ENCODE results near the gene BAZ2B.
"Not testable (repeated sequence)": the region's sequence is repeated elsewhere in the genome, so short reads cannot be mapped to it uniquely, and the experiment has no call there.

Gene BAZ2B

DNA sequence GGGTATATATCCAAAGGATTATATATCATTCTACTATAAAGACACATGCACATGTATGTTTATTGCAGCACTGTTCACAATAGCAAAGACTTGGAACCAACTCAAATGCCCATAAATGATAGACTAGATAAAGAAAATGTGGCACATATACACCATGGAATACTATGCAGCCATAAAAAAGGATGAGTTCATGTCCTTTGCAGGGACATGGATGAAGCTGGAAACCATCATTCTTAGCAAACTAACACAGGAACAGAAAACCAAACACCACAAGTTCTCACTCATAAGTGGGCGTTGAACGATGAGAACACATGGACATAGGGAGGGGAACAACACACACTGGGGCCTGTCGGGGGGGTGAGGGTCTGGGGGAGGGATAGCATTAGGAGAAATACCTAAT is 254.7 kb downstream of the BAZ2B start:
- H3K27ac ChIP-seq (ENCODE audit: low read length); H3K4me1 ChIP-seq (ENCODE audit: control insufficient read depth in 1 of 2, insufficient read depth in 2 of 2, low read length in 2 of 2); H3K9me3 ChIP-seq (ENCODE audit: control insufficient read depth in 1 of 2, low read length in 2 of 2); H3K27me3 ChIP-seq (ENCODE audit: low read depth, low read length); H3K4me3 ChIP-seq (ENCODE audit: low read depth in 1 of 2, low read length in 2 of 2): not testable (repeated sequence)
- H3K36me3 ChIP-seq (ENCODE audit: control insufficient read depth in 1 of 2, insufficient read depth in 2 of 2, low read length in 2 of 2), result peaks cover 37 to 50% of the 10 kb centered on the region in 2 donors

DNA sequence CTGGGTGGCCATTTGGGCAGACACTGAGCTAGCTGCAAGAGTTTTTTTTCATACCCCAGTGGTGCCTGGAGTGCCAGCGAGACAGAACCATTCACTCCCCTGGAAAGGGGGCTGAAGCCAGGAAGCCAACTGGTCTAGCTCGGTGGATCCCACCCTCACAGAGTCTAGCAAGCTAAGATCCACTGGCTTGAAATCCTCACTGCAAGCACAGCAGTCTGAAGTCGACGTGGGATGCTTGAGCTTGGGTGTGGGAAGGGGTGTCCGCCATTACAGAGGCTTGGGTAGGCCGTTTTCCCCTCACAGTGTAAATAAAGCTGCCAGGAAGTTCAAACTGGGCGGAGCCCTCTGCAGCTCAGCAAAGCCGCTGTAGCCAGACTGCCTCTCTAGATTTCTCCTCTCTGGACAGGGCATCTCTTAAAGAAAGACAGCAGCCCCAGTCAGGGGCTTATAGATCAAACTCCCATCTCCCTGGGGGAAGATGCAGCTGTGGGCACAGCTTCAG is 260.2 kb downstream of the BAZ2B start:
- H3K4me3 ChIP-seq (ENCODE audit: low read depth in 1 of 2, low read length in 2 of 2), result no peak overlapping the region
- H3K4me1 ChIP-seq (ENCODE audit: control insufficient read depth in 1 of 2, insufficient read depth in 2 of 2, low read length in 2 of 2), result no peaks in the 10 kb centered on the region
- H3K27ac ChIP-seq (ENCODE audit: low read length), result no peak overlapping the region
- H3K9me3 ChIP-seq (ENCODE audit: control insufficient read depth in 1 of 2, low read length in 2 of 2), result no peaks in the 10 kb centered on the region
- peaks cover 0 to 18% of the 10 kb centered on the region in 2 donors for H3K36me3 ChIP-seq (ENCODE audit: control insufficient read depth in 1 of 2, insufficient read depth in 2 of 2, low read length in 2 of 2)
- no peaks in the 10 kb centered on the region for H3K27me3 ChIP-seq (ENCODE audit: low read depth, low read length)

- Histone ChIP-seq H3K27ac (ENCODE audit: low read length) (no peak overlapping the region), H3K27me3 (ENCODE audit: low read depth, low read length) (no peaks in the 10 kb centered on the region), H3K9me3 (ENCODE audit: control insufficient read depth in 1 of 2, low read length in 2 of 2) (no peaks in the 10 kb centered on the region), H3K4me3 (ENCODE audit: low read depth in 1 of 2, low read length in 2 of 2) (no peak overlapping the region), H3K36me3 (ENCODE audit: control insufficient read depth in 1 of 2, insufficient read depth in 2 of 2, low read length in 2 of 2) (peaks cover 20 to 37% of the 10 kb centered on the region in 2 donors), H3K4me1 (ENCODE audit: control insufficient read depth in 1 of 2, insufficient read depth in 2 of 2, low read length in 2 of 2) (no peaks in the 10 kb centered on the region)
Measured at GRCh38 chr2:159351977-159352376, 264.4 kb downstream of the BAZ2B start.

GRCh38 chr2:159349674-159350299 is 266.6 kb downstream of the BAZ2B start:
- no peak overlapping the region for H3K27ac ChIP-seq (ENCODE audit: low read length)
- H3K36me3 ChIP-seq (ENCODE audit: control insufficient read depth in 1 of 2, insufficient read depth in 2 of 2, low read length in 2 of 2), result peaks cover 22 to 38% of the 10 kb centered on the region in 2 donors
- H3K27me3 ChIP-seq (ENCODE audit: low read depth, low read length), result no peaks in the 10 kb centered on the region
- no peak overlapping the region for H3K4me3 ChIP-seq (ENCODE audit: low read depth in 1 of 2, low read length in 2 of 2)
- no peaks in the 10 kb centered on the region for H3K4me1 ChIP-seq (ENCODE audit: control insufficient read depth in 1 of 2, insufficient read depth in 2 of 2, low read length in 2 of 2)
- no peaks in the 10 kb centered on the region for H3K9me3 ChIP-seq (ENCODE audit: control insufficient read depth in 1 of 2, low read length in 2 of 2)

DNA sequence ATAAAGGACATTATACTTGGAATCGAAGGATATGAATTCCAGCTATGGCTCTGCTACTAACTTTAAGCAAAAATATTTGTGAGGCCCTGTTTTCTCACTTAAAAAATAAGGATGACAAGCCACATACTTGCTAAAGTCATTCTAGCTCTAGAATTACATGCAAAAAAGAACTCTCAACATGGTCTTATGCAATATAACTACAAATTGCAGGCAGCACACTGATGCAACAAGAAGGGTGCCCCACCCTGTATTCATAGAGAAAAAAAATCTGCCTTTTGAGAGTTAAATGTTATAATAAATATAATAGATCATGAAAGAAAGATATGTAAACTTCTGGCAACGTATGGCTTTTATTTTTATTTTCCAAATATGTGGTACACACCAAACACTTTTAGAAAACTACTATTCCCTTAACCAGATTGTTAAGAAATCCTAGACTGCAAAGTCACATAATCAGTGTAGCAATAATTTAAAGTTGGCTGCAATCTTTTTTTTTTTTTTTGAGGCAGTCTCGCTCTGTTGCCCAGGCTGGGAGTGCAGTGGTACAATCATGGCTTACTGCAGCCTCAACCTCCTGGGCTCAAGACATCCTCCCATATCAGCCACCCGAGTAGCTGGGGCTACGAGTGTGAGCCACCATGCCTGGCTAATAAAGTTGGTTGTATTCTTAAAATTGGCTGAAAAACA is 289.6 kb downstream of the BAZ2B start:
- no peak overlapping the region for H3K4me3 ChIP-seq (ENCODE audit: low read depth in 1 of 2, low read length in 2 of 2)
- peaks cover 26 to 34% of the 10 kb centered on the region in 2 donors for H3K36me3 ChIP-seq (ENCODE audit: control insufficient read depth in 1 of 2, insufficient read depth in 2 of 2, low read length in 2 of 2)
- H3K4me1 ChIP-seq (ENCODE audit: control insufficient read depth in 1 of 2, insufficient read depth in 2 of 2, low read length in 2 of 2), result no peaks in the 10 kb centered on the region
- no peak overlapping the region for H3K27ac ChIP-seq (ENCODE audit: low read length)
- H3K9me3 ChIP-seq (ENCODE audit: control insufficient read depth in 1 of 2, low read length in 2 of 2), result no peaks in the 10 kb centered on the region
- no peaks in the 10 kb centered on the region for H3K27me3 ChIP-seq (ENCODE audit: low read depth, low read length)

GRCh38 chr2:159322419-159322818 is 293.9 kb downstream of the BAZ2B start:
- no peak overlapping the region for H3K27ac ChIP-seq (ENCODE audit: low read length)
- H3K36me3 ChIP-seq (ENCODE audit: control insufficient read depth in 1 of 2, insufficient read depth in 2 of 2, low read length in 2 of 2), result peaks cover 14 to 30% of the 10 kb centered on the region in 2 donors
- no peak overlapping the region for H3K4me3 ChIP-seq (ENCODE audit: low read depth in 1 of 2, low read length in 2 of 2)
- no peaks in the 10 kb centered on the region for H3K4me1 ChIP-seq (ENCODE audit: control insufficient read depth in 1 of 2, insufficient read depth in 2 of 2, low read length in 2 of 2)
- no peaks in the 10 kb centered on the region for H3K9me3 ChIP-seq (ENCODE audit: control insufficient read depth in 1 of 2, low read length in 2 of 2)
- no peaks in the 10 kb centered on the region for H3K27me3 ChIP-seq (ENCODE audit: low read depth, low read length)

GRCh38 chr2:159317392-159318088 is 298.8 kb downstream of the BAZ2B start:
- Histone ChIP-seq H3K4me3 (ENCODE audit: low read depth in 1 of 2, low read length in 2 of 2) (no peak overlapping the region), H3K9me3 (ENCODE audit: control insufficient read depth in 1 of 2, low read length in 2 of 2) (no peaks in the 10 kb centered on the region), H3K27ac (ENCODE audit: low read length) (no peak overlapping the region), H3K27me3 (ENCODE audit: low read depth, low read length) (no peaks in the 10 kb centered on the region), H3K4me1 (ENCODE audit: control insufficient read depth in 1 of 2, insufficient read depth in 2 of 2, low read length in 2 of 2) (no peaks in the 10 kb centered on the region), H3K36me3 (ENCODE audit: control insufficient read depth in 1 of 2, insufficient read depth in 2 of 2, low read length in 2 of 2) (peaks cover 9 to 25% of the 10 kb centered on the region in 2 donors)

DNA sequence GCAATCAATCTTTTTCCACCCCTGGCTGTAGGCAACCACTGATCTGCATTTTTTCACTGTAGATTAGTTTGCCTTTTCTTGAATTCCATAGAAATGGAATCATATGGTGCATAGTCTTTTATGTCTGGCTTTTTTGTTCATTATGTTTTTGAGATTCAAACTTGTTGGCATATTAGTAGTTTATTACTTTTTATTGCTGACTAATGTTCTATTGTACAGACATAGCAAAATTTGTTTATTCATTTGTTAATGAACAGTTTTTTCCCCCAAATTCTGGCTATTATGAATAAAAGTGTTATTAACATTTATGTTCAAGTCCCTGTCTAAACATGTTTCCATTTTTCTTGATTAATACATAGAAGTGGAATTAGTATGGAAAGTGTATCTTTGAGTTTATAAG is 308.4 kb downstream of the BAZ2B start:
- H3K9me3 ChIP-seq (ENCODE audit: control insufficient read depth in 1 of 2, low read length in 2 of 2), result no peaks in the 10 kb centered on the region
- no peaks in the 10 kb centered on the region for H3K27me3 ChIP-seq (ENCODE audit: low read depth, low read length)
- no peaks in the 10 kb centered on the region for H3K4me1 ChIP-seq (ENCODE audit: control insufficient read depth in 1 of 2, insufficient read depth in 2 of 2, low read length in 2 of 2)
- no peak overlapping the region for H3K27ac ChIP-seq (ENCODE audit: low read length)
- H3K4me3 ChIP-seq (ENCODE audit: low read depth in 1 of 2, low read length in 2 of 2), result no peak overlapping the region
- no peaks in the 10 kb centered on the region for H3K36me3 ChIP-seq (ENCODE audit: control insufficient read depth in 1 of 2, insufficient read depth in 2 of 2, low read length in 2 of 2)

GRCh38 chr2:159300586-159300985 is 315.8 kb downstream of the BAZ2B start:
- Histone ChIP-seq H3K27ac (ENCODE audit: low read length) (no peak overlapping the region), H3K4me3 (ENCODE audit: low read depth in 1 of 2, low read length in 2 of 2) (no peak overlapping the region), H3K4me1 (ENCODE audit: control insufficient read depth in 1 of 2, insufficient read depth in 2 of 2, low read length in 2 of 2) (no peaks in the 10 kb centered on the region), H3K9me3 (ENCODE audit: control insufficient read depth in 1 of 2, low read length in 2 of 2) (no peaks in the 10 kb centered on the region), H3K27me3 (ENCODE audit: low read depth, low read length) (no peaks in the 10 kb centered on the region), H3K36me3 (ENCODE audit: control insufficient read depth in 1 of 2, insufficient read depth in 2 of 2, low read length in 2 of 2) (no peaks in the 10 kb centered on the region)

GRCh38 chr2:159298967-159299366 is 317.4 kb downstream of the BAZ2B start:
- H3K9me3 ChIP-seq (ENCODE audit: control insufficient read depth in 1 of 2, low read length in 2 of 2), result no peaks in the 10 kb centered on the region
- no peaks in the 10 kb centered on the region for H3K4me1 ChIP-seq (ENCODE audit: control insufficient read depth in 1 of 2, insufficient read depth in 2 of 2, low read length in 2 of 2)
- no peaks in the 10 kb centered on the region for H3K27me3 ChIP-seq (ENCODE audit: low read depth, low read length)
- no peak overlapping the region for H3K4me3 ChIP-seq (ENCODE audit: low read depth in 1 of 2, low read length in 2 of 2)
- H3K36me3 ChIP-seq (ENCODE audit: control insufficient read depth in 1 of 2, insufficient read depth in 2 of 2, low read length in 2 of 2), result no peaks in the 10 kb centered on the region
- H3K27ac ChIP-seq (ENCODE audit: low read length), result no peak overlapping the region

DNA sequence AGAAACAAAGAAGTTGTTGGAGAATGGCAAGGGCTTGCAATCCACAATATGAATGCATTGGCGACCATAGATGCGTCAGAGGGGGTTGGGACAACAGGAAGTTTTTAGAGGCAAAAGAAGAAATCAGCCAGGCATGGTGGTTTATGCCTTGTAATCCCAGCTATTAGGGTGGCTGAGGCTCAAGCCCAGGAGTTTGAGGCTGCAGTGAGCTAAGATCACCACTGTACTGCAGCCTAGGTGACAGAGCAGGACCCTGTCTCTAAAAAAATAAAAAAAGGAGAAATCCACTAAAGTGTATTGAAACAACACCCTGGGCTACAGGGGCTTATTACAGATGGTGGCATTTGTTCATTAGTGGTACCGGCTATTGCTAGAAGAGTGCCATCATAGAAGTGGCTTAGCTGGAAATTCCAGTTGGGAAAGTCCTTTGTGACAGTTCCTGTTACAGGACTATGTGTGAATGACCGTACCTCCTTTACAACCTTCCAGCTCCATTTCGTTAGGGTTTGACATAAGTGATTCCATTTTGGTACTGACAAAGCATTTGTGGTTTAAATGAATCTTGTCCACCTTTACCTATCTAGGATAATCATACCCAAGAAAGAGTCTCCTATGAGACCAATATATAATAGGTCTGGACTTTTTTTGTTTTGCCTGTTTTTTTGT is 319.2 kb downstream of the BAZ2B start:
- H3K4me1 ChIP-seq (ENCODE audit: control insufficient read depth in 1 of 2, insufficient read depth in 2 of 2, low read length in 2 of 2), result no peaks in the 10 kb centered on the region
- no peak overlapping the region for H3K27ac ChIP-seq (ENCODE audit: low read length)
- H3K36me3 ChIP-seq (ENCODE audit: control insufficient read depth in 1 of 2, insufficient read depth in 2 of 2, low read length in 2 of 2), result no peaks in the 10 kb centered on the region
- H3K4me3 ChIP-seq (ENCODE audit: low read depth in 1 of 2, low read length in 2 of 2), result no peak overlapping the region
- H3K27me3 ChIP-seq (ENCODE audit: low read depth, low read length), result no peaks in the 10 kb centered on the region
- H3K9me3 ChIP-seq (ENCODE audit: control insufficient read depth in 1 of 2, low read length in 2 of 2), result no peaks in the 10 kb centered on the region
